GM12892 (cell line): ENCODE measurements around the gene KIF1B.

Experiments
- POLR2A ChIP-seq: IDR thresholded peaks from 2 replicates; pipeline ENCODE4 v1.6.1; 2011; ENCODE audit warnings: low read depth, low read length, control low read depth
- POLR2AphosphoS5 ChIP-seq: IDR thresholded peaks from 2 replicates; pipeline ENCODE4 v1.6.1; 2011; ENCODE audit warnings: low read depth, low read length, control low read depth
- TAF1 ChIP-seq: IDR thresholded peaks from 2 replicates; pipeline ENCODE4 v1.6.1; 2011; ENCODE audit warnings: low read depth, mild to moderate bottlenecking, control low read depth, low read length, borderline replicate concordance

DNA sequence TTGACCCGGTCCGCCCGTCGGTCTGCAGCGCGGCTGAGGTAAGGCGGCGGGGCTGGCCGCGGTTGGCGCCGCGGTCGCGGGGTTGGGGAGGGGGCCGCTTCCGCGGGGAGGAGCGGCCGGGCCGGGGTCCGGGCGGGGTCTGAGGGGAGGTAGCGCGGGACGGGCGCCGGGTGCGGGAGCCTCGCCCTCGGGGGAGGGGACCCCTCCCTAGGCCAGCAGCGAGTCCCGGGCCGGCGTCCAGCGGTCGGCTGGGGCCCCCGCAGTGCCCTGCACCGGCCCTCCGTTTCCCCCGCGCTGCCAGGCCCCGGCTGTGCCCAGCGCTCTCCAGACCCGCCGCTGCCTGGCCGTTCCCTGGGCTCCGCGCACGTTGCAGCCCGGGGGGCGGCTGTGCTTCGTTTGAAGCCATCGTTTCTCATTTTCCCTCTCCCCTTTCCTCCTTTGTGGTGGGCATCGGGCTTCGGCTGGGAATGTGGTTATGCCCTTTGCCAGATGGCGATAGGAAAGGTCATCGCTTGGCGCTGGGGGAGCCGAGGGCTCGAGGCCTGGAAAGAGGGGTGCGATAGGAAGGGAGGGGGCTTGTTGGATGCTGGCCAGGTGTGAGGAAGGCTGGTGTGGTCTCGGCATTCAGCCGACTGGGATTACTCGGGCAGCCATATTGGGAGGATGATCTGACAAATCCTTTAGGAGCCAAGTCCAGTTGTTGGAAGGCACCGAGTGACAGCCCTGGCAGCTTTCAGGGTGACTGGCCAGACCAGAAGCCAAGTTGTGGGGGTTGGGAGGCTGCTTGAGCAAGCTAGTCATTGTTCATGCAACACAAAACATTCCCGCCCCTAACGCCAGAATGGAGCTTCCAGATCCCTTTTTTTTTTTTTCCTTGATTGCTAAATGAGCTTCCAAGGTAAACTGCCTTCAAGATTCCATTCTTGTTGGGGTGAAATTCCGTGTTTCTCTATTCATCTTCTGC lies 753 bp downstream of the KIF1B start:
- no peak for TF ChIP-seq POLR2AphosphoS5
- no peak for TF ChIP-seq POLR2A
- TF ChIP-seq TAF1, result no peak
